ENCODE measurements around the gene RABGEF1. TPM values are rescaled to one million over a fixed set of nuclear protein-coding genes. Genes with fewer than 3 reads are reported as not detected.
"Not testable (repeated sequence)": the region's sequence is repeated elsewhere in the genome, so short reads cannot be mapped to it uniquely, and the experiment has no call there.

RABGEF1 gene
- total and polyA plus RNA-seq, 2 experiments from 2014 or later = 68.2 to 71.5 TPM

DNA sequence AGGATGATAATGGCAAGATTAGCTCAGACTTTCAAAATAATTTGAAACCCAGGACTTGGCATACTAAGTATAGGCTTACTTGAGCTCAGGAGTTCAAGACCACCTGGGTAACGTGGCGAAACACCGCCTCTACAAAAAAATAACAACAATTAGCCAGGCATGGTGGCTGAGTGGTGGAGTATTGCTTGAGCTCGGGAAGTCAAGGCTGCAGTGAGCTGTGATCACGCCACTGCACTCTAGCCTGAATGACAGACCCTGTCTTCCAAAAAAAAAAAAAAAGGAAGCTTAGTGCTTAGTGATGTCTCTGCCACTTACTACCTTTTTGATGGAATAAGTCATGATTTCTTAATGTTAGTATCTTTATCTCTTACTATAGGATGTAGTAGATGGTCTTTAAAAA is 25.5 kb downstream of the RABGEF1 start:
- Histone ChIP-seq H2AFZ (no peak overlapping the region), H3K79me2 (ENCODE audit: insufficient read depth) (peaks cover 98% of the 10 kb centered on the region), H3K27me3 (replicated peaks; ENCODE audit: insufficient read depth) (no peaks in the 10 kb centered on the region), H4K20me1 (ENCODE audit: insufficient read depth) (peaks cover 26% of the 10 kb centered on the region), H3K36me3 (ENCODE audit: low read depth) (no peaks in the 10 kb centered on the region; the same call in 1 of the 2 replicates), H3K4me2 (ENCODE audit: unreplicated experiment) (no peak overlapping the region), H3K4me3 (no peak overlapping the region), H3K4me1 (ENCODE audit: insufficient read depth) (peaks cover 22% of the 10 kb centered on the region), H3F3A (ENCODE audit: insufficient read depth) (peaks cover 33% of the 10 kb centered on the region), H3K9ac (no peak overlapping the region), H3K27ac (no peak overlapping the region), H3K9me3 (ENCODE audit: low read depth) (no peaks in the 10 kb centered on the region), H3K9me2 (ENCODE audit: insufficient read depth) (no peaks in the 10 kb centered on the region)
- in situ Hi-C loops (cut with MboI) = no loop called here
- WGBS, 2 experiments (ENCODE audit: low coverage in 1 of 2, low lambda C conversion rate in 2 of 2, missing lambda C conversion rate in 2 of 2) = 99 to 100% methylated on average over 5 of the region's 5 CpGs
- TF ChIP-seq EZH2 (IDR thresholded peaks at IDR 0.05; ENCODE audit: insufficient read depth, poor library complexity, severe bottlenecking) (no peak), EZH2phosphoT487 (IDR thresholded peaks at IDR 0.05; ENCODE audit: insufficient read depth, low read depth) (no peak)
- DNase-seq = no peak

DNA sequence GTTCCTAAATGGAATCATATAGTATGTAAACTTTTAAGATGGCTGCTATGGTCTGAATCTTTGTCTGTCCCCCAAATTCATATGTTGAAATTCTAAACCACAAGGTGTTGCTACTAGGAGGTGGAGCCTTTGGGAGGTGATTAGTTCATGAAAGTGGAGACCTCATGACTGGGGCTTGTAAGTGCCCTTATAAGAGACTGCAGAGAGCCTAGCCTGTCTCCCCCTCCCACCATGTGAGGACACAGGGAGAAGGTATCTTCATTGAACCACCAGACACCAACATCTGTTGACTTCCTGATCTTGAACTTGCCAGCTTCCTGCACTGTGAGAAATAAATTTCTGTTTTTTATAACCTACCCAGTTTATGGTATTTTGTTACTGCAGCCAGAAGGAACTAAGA is 27.0 kb downstream of the RABGEF1 start:
- H3K27ac ChIP-seq; H3K4me3 ChIP-seq; H3K9ac ChIP-seq; H3K36me3 ChIP-seq (ENCODE audit: low read depth); H3K27me3 ChIP-seq (replicated peaks; ENCODE audit: insufficient read depth); H2AFZ ChIP-seq; H3K9me3 ChIP-seq (ENCODE audit: low read depth); in situ Hi-C loops (cut with MboI); H3K4me2 ChIP-seq (ENCODE audit: unreplicated experiment); H3K9me2 ChIP-seq (ENCODE audit: insufficient read depth); DNase-seq: not testable (repeated sequence)
- Histone ChIP-seq H3F3A (ENCODE audit: insufficient read depth) (peaks cover 43% of the 10 kb centered on the region), H4K20me1 (ENCODE audit: insufficient read depth) (peaks cover 28% of the 10 kb centered on the region), H3K4me1 (ENCODE audit: insufficient read depth) (peaks cover 22% of the 10 kb centered on the region), H3K79me2 (ENCODE audit: insufficient read depth) (peaks cover 98% of the 10 kb centered on the region)

DNA sequence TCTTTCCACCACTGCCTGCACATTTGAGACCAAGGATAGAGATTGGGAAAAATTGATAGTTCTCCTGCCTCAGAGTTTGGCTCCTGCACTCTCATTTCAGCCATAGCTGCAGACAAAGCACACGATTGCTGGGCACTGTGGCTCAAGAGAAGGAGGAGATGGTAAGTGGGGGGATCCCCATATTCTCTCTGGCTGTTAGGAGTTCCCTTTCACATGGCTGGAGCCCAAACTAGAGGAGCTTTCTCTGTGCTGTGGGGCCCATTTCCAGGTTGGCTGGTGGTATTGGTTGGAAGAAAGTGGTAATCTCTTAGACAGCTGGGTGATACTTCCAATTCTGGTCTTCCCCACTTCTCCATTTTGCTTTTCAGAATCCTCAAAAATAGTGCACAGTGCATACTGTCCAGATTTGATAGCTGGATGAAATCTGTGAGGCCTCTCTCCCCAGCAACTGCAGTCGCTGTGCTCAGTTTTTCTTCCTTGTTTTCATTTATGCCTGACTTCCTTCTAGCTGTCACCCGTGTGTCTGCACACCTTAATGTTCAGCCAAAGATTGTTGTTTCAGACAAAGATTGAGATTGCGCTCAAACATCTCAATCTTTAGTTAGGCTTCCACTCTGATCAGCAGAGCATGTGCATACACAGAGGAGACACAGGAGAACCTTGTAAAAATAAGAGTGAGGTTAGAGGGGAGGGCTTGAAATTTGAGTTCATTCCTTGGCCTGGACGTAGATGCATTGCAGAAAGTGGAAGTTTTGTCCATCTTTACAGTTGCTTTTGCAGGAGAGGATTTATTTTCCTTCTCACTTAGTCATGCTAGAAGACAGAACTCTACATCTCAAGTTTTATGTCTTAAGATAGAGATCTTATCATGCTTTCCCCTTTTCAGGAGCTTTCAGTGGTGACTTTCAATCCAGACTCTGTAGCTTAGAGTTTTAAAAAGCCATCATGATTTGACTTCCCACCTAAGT is 28.6 kb downstream of the RABGEF1 start:
- H3K79me2 ChIP-seq (ENCODE audit: insufficient read depth) = peaks cover 98% of the 10 kb centered on the region
- H3K9me2 ChIP-seq (ENCODE audit: insufficient read depth) = no peaks in the 10 kb centered on the region
- H3K4me2 ChIP-seq (ENCODE audit: unreplicated experiment) = no peak overlapping the region
- no peaks in the 10 kb centered on the region for H3K9me3 ChIP-seq (ENCODE audit: low read depth)
- peaks cover 24% of the 10 kb centered on the region for H3K4me1 ChIP-seq (ENCODE audit: insufficient read depth)
- H3K4me3 ChIP-seq = no peak overlapping the region
- H4K20me1 ChIP-seq (ENCODE audit: insufficient read depth) = peaks cover 28% of the 10 kb centered on the region
- H3K27ac ChIP-seq = peak overlapping the region; percentile 7; the same call in 1 of the 2 replicates
- 79 to 81% methylated on average over 5 of the region's 5 CpGs for WGBS, 2 experiments (ENCODE audit: low coverage in 1 of 2, low lambda C conversion rate in 2 of 2, missing lambda C conversion rate in 2 of 2)
- H3K36me3 ChIP-seq (ENCODE audit: low read depth) = peaks cover 12% of the 10 kb centered on the region
- H2AFZ ChIP-seq = no peak overlapping the region
- no peak for TF ChIP-seq EZH2 (IDR thresholded peaks at IDR 0.05; ENCODE audit: insufficient read depth, poor library complexity, severe bottlenecking)
- no peak for TF ChIP-seq EZH2phosphoT487 (IDR thresholded peaks at IDR 0.05; ENCODE audit: insufficient read depth, low read depth)
- DNase-seq = no peak
- no peaks in the 10 kb centered on the region for H3K27me3 ChIP-seq (replicated peaks; ENCODE audit: insufficient read depth)
- in situ Hi-C loops (cut with MboI) = no loop called here
- H3K9ac ChIP-seq = no peak overlapping the region
- H3F3A ChIP-seq (ENCODE audit: insufficient read depth) = peaks cover 38% of the 10 kb centered on the region

DNA sequence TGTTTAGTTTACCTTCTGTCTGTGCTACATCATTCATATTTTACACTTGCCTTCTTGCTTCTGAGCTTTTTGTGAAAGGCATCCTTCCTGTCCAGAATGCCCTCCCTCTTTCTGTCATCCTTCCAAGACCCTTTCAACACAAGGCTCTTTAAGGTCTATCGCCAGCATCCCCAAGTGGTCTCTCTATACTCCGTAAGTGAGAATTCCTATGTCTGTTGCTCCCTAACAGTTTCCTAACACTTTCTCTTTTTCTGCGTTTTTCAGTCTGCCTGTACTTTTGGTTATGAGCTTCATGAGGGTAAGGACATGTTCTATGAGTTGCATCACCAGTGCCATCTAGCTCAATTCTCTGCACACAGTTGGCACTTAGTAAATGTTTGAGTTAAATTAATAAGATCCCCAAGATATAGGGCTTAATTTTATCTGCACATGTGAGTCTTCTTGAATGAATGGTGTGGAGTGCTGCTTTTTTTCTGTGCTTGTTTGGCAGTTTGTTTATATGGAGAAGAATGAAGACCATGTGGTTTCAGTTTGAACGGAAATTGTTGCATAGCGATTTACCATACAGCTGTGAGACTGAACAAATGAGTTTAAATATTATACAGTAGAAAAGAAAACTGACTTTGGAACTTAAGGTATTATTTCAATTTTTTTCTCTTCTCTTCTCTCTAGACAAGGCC is 29.4 kb downstream of the RABGEF1 start:
- no peaks in the 10 kb centered on the region for H3K27me3 ChIP-seq (replicated peaks; ENCODE audit: insufficient read depth)
- no peak overlapping the region for H2AFZ ChIP-seq
- peaks cover 28% of the 10 kb centered on the region for H4K20me1 ChIP-seq (ENCODE audit: insufficient read depth)
- no peak overlapping the region for H3K4me3 ChIP-seq
- peaks cover 31% of the 10 kb centered on the region for H3F3A ChIP-seq (ENCODE audit: insufficient read depth)
- H3K9me2 ChIP-seq (ENCODE audit: insufficient read depth) = no peaks in the 10 kb centered on the region
- peak; percentile 28 for DNase-seq
- TF ChIP-seq EZH2 (IDR thresholded peaks at IDR 0.05; ENCODE audit: insufficient read depth, poor library complexity, severe bottlenecking) (no peak), EZH2phosphoT487 (IDR thresholded peaks at IDR 0.05; ENCODE audit: insufficient read depth, low read depth) (no peak)
- H3K79me2 ChIP-seq (ENCODE audit: insufficient read depth) = peaks cover 99% of the 10 kb centered on the region
- H3K9me3 ChIP-seq (ENCODE audit: low read depth) = no peaks in the 10 kb centered on the region
- peaks cover 13% of the 10 kb centered on the region for H3K36me3 ChIP-seq (ENCODE audit: low read depth)
- H3K9ac ChIP-seq = no peak overlapping the region
- peaks cover 18% of the 10 kb centered on the region for H3K4me1 ChIP-seq (ENCODE audit: insufficient read depth)
- no peak overlapping the region for H3K4me2 ChIP-seq (ENCODE audit: unreplicated experiment)
- H3K27ac ChIP-seq = peak overlapping the region; percentile 7; the same call in 1 of the 2 replicates
- WGBS, 2 experiments (ENCODE audit: low coverage in 1 of 2, low lambda C conversion rate in 2 of 2, missing lambda C conversion rate in 2 of 2) = 47 to 51% methylated on average over 5 of the region's 5 CpGs
- in situ Hi-C loops (cut with MboI) = no loop called here
